BJ (cell line): ENCODE data around the gene ESR1. TPM values are rescaled to one million over a fixed set of nuclear protein-coding genes. Genes with fewer than 3 reads are reported as not detected.
A peak's percentile ranks its signal among the peaks of the same experiment; 100 is the strongest.
"Not testable (repeated sequence)": the region's sequence is repeated elsewhere in the genome, so short reads cannot be mapped to it uniquely, and the experiment has no call there.

Source experiments
- CTCF ChIA-PET: fragments of 350-600 bp; formaldehyde crosslinking; extraction: SDS; loops from one replicate; lab custom pipeline; 2021; ENCODE audit warnings: antibody characterized with exemption, inconsistent platforms; lab: Yijun Ruan, JAX
- POLR2A ChIA-PET: fragments of 300-600 bp; sonication (Branson Sonifier 250); formaldehyde crosslinking; extraction: SDS; loops from one replicate; lab custom pipeline; 2021; ENCODE audit warnings: antibody characterized with exemption; lab: Charles Lee
- DNase-seq: peaks from one replicate; pipeline ENCODE4 v3.0.0-alpha.2; 2011; ENCODE audit warnings: low read depth
- H3K27me3 ChIP-seq: 2 replicates; pipeline ENCODE4 v1.6.0; 2011; ENCODE audit warnings: low read length; ENCODE audit not compliant: control insufficient read depth, insufficient read depth
- H3K36me3 ChIP-seq: 2 replicates; pipeline ENCODE4 v1.5.1; 2011; ENCODE audit warnings: low read length; ENCODE audit not compliant: control insufficient read depth, insufficient read depth
- H3K4me3 ChIP-seq: 2 replicates; pipeline ENCODE4 v1.5.1; 2011; ENCODE audit warnings: low read depth, mild to moderate bottlenecking, control low read depth, low read length
- CTCF ChIP-seq: IDR thresholded peaks from 2 replicates; pipeline ENCODE4 v1.5.1; 2011; ENCODE audit warnings: low read depth, mild to moderate bottlenecking, control low read depth, inconsistent platforms, low read length, moderate library complexity; ENCODE audit not compliant: insufficient read depth
- polyA plus RNA-seq: library from polyadenylated mRNA; depleted of rRNA; stranded (reverse); fragments of >200 nt; gene quantifications from 2 replicates; pipeline ENCODE4 v1.2.3, GENCODE V29; 2011

The ESR1 gene
- polyA plus RNA-seq, 1 experiment = not detected

- ChIA-PET POLR2A (no interaction called here), CTCF (interaction anchor here (1.1 kb wide), 1 partner anchor 164 kb away, joined by 3 read pairs; no protein-coding TSS in a partner anchor)
- DNase-seq = no peak
- H3K4me3 ChIP-seq = no peak overlapping the region
- no peak for TF ChIP-seq CTCF
- no peaks in the 10 kb centered on the region for H3K27me3 ChIP-seq
- H3K36me3 ChIP-seq = no peaks in the 10 kb centered on the region
These were observed 151.6 kb downstream of the ESR1 start for GRCh38 chr6:151959086-151959485.

- Histone ChIP-seq H3K27me3 (no peaks in the 10 kb centered on the region), H3K36me3 (no peaks in the 10 kb centered on the region), H3K4me3 (no peak overlapping the region)
- DNase-seq = no peak
- TF ChIP-seq CTCF = no peak
- ChIA-PET CTCF (interaction anchor here (1.1 kb wide), 1 partner anchor 9 kb away, joined by 6 read pairs; no protein-coding TSS in a partner anchor), POLR2A (no interaction called here)
These were observed 154.3 kb downstream of the ESR1 start for GRCh38 chr6:151961809-151962208.

- CTCF ChIA-PET = interaction anchor here (1.1 kb wide), 1 partner anchor 8 kb away, joined by 6 read pairs; no protein-coding TSS in a partner anchor
These were observed 154.9 kb downstream of the ESR1 start for GRCh38 chr6:151962246-151962846.

GRCh38 chr6:151963001-151963400, 155.5 kb downstream of the ESR1 start:
- no peaks in the 10 kb centered on the region for H3K36me3 ChIP-seq
- peak; percentile 10 for DNase-seq
- ChIA-PET POLR2A (interaction anchor here (0.7 kb wide), 1 partner anchor 964 kb away, joined by 5 read pairs; no protein-coding TSS in a partner anchor), CTCF (no interaction called here)
- TF ChIP-seq CTCF = no peak
- no peak overlapping the region for H3K4me3 ChIP-seq
- H3K27me3 ChIP-seq = no peaks in the 10 kb centered on the region

More at GRCh38 chr6:151962246-151962846, 154.9 kb downstream of the ESR1 start:
- H3K27me3 ChIP-seq = no peaks in the 10 kb centered on the region
- DNase-seq = no peak
- POLR2A ChIA-PET = no interaction called here
- no peak for TF ChIP-seq CTCF
- no peak overlapping the region for H3K4me3 ChIP-seq
- H3K36me3 ChIP-seq = no peaks in the 10 kb centered on the region

GRCh38 chr6:151964412-151964811, 156.9 kb downstream of the ESR1 start:
- DNase-seq, POLR2A ChIA-PET, H3K4me3 ChIP-seq, H3K36me3 ChIP-seq, H3K27me3 ChIP-seq: not testable (repeated sequence)
- CTCF ChIA-PET = interaction anchor here (1.1 kb wide), 1 partner anchor 160 kb away, joined by 3 read pairs; no protein-coding TSS in a partner anchor
